SH-SY5Y (cell line): ENCODE measurements around the gene PARD3.

Experiments
- GATA2 ChIP-seq: IDR thresholded peaks from 2 replicates; pipeline ENCODE4 v1.6.1; 2011; ENCODE audit warnings: mild to moderate bottlenecking, low read depth, low read length
- GATA3 ChIP-seq: IDR thresholded peaks from 2 replicates; pipeline ENCODE4 v1.6.1; 2011; ENCODE audit warnings: low read depth, mild to moderate bottlenecking, low read length, moderate library complexity

DNA sequence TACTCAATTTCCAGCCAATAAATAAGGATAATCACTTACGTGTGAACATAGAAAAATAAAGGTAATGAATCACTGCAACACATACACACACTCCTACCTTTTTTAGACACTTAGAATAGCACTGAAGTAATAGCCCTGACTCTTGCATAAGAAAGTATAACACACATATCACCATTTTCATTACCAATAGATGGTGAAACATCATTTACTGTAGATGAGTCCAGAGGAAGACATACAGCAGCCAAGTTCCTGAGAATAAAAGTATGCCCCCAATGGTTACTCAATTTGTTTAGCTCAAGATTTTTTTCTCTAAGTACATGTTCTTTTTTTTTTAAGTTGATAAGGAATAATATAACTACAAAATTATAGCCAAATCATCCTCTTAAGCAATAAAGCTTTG lies 316.3 kb downstream of the PARD3 start:
- TF ChIP-seq GATA2 (no peak), GATA3 (no peak)
